Activated naive CD8-positive, alpha-beta T cell (primary cell): ENCODE results near the gene LRP1B.
"Not testable (repeated sequence)": the region's sequence is repeated elsewhere in the genome, so short reads cannot be mapped to it uniquely, and the experiment has no call there.

Experiments
- H3K27ac Mint-ChIP-seq: one replicate; pipeline ENCODE4 v1.8.0; 2021; ENCODE audit warnings: mixed read lengths
- H3K27me3 Mint-ChIP-seq: one replicate; pipeline ENCODE4 v1.8.0; 2021; ENCODE audit warnings: mixed read lengths
- H3K36me3 Mint-ChIP-seq: one replicate; pipeline ENCODE4 v1.8.0; 2021; ENCODE audit warnings: mixed read lengths
- H3K4me1 Mint-ChIP-seq: one replicate; pipeline ENCODE4 v1.8.0; 2021; ENCODE audit warnings: low read depth, mixed read lengths
- H3K4me3 Mint-ChIP-seq: one replicate; pipeline ENCODE4 v1.8.0; 2021; ENCODE audit warnings: mild to moderate bottlenecking, mixed read lengths
- H3K9me3 Mint-ChIP-seq: one replicate; pipeline ENCODE4 v1.8.0; 2021; ENCODE audit warnings: low read depth, mixed read lengths

The LRP1B gene

GRCh38 chr2:141271346-141271745 lies 859.5 kb downstream of the LRP1B start:
- Mint-ChIP-seq H3K4me3 (no peak overlapping the region), H3K27ac (no peak overlapping the region), H3K27me3 (no peaks in the 10 kb centered on the region), H3K36me3 (no peaks in the 10 kb centered on the region), H3K9me3 (peaks cover 23% of the 10 kb centered on the region), H3K4me1 (no peaks in the 10 kb centered on the region)

DNA sequence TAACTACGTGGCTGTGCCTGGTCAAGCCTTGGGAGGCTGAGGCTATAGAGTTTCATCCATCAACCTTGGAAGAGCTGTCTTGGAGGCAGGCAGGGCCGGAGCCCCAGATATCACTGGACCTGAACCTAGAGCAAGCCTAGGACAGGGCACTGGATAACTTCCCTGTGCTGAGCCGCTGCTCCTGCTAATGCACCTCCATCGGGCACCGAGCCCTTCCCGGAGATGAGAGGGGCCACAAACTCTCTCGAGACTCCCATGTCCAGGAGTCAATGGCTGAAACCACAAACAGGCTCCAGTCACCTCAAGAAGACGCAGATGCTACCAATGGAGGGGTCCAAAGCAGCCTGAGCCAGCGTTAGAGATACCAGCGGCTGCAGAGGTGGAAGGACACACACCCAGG lies 866.0 kb downstream of the LRP1B start:
- Mint-ChIP-seq H3K27me3 (no peaks in the 10 kb centered on the region), H3K27ac (no peak overlapping the region), H3K9me3 (peaks cover 13% of the 10 kb centered on the region), H3K36me3 (no peaks in the 10 kb centered on the region), H3K4me1 (no peaks in the 10 kb centered on the region), H3K4me3 (no peak overlapping the region)

DNA sequence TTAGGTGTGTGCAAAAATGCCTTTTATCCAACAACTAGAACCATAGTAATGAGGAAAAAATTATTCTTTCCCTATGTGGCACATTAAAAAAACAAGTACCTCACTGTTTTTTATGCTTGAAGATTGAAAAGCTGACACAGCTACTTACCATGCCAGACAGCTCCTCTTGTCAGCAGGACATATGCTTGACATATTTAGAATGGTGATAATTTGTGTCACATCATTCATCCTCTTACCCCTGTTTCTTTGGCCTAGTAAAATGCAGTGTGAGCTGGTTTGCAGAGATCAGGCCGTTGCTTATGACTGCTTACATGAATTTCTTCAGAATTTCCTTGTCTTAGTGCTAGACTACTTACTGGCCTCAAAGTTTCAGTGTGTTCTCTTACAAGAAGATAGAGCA lies 869.9 kb downstream of the LRP1B start:
- H3K36me3 Mint-ChIP-seq = no peaks in the 10 kb centered on the region
- H3K4me3 Mint-ChIP-seq = no peak overlapping the region
- no peak overlapping the region for H3K27ac Mint-ChIP-seq
- no peaks in the 10 kb centered on the region for H3K27me3 Mint-ChIP-seq
- peaks cover 5% of the 10 kb centered on the region for H3K9me3 Mint-ChIP-seq
- no peaks in the 10 kb centered on the region for H3K4me1 Mint-ChIP-seq

GRCh38 chr2:141259683-141260082 lies 871.1 kb downstream of the LRP1B start:
- H3K4me1 Mint-ChIP-seq = no peaks in the 10 kb centered on the region
- no peaks in the 10 kb centered on the region for H3K27me3 Mint-ChIP-seq
- H3K27ac Mint-ChIP-seq = no peak overlapping the region
- H3K36me3 Mint-ChIP-seq = no peaks in the 10 kb centered on the region
- no peak overlapping the region for H3K4me3 Mint-ChIP-seq
- H3K9me3 Mint-ChIP-seq = peaks cover 5% of the 10 kb centered on the region

- Mint-ChIP-seq H3K9me3 (peaks cover 6% of the 10 kb centered on the region), H3K27ac (no peak overlapping the region), H3K4me1 (no peaks in the 10 kb centered on the region), H3K4me3 (no peak overlapping the region), H3K36me3 (no peaks in the 10 kb centered on the region), H3K27me3 (no peaks in the 10 kb centered on the region)
These were observed 888.8 kb downstream of the LRP1B start for GRCh38 chr2:141242008-141242407.

DNA sequence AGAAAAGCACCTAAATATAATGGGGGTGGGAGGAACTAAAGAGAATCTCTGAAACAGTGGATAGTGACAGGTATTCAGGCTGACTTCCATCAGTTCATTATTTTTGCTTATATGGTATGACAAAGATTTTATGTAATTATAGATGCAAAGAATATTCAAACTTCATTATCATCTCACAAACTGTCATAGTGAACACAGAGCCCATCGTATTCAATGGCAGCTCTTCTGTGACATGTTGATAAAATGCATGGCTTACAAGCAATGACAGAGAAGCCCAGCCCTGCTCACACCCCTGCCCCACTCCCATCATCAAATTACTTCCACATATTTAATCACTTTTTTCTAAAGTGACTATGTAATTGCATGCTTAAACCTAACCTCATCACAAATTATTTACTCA lies 904.3 kb downstream of the LRP1B start:
- Mint-ChIP-seq H3K4me1 (no peaks in the 10 kb centered on the region), H3K27ac (no peak overlapping the region), H3K4me3 (no peak overlapping the region), H3K27me3 (no peaks in the 10 kb centered on the region), H3K9me3 (peaks cover 9% of the 10 kb centered on the region), H3K36me3 (no peaks in the 10 kb centered on the region)

GRCh38 chr2:141207036-141207385 lies 923.8 kb downstream of the LRP1B start:
- Mint-ChIP-seq H3K27ac (no peak overlapping the region), H3K4me1 (no peaks in the 10 kb centered on the region), H3K27me3 (no peaks in the 10 kb centered on the region), H3K9me3 (peaks cover 4% of the 10 kb centered on the region), H3K4me3 (no peak overlapping the region), H3K36me3 (no peaks in the 10 kb centered on the region)

DNA sequence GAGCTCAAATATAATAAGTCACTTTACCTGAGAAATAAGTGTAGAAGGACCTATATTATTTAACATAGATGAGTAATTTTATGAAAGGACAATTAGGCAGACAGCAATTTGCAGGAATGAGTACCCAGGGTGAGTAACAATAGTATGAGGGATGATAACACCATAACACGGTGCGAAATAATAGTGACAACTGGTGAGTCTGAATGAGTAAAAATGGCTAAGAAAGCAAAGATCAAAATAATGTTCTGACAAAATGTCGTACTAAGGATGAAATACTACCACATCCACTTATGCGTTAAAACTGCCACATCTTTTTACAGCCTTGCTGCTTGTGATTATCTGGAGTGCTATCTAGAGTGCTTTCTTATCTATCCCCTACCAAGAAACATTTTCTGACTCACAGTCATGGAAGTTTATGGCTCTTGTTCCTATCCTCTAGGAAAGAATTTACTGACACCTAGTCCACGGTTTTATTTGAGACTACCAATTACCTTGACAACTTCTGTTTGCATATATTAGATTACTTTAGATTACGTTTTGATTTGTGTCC lies 929.7 kb downstream of the LRP1B start:
- no peaks in the 10 kb centered on the region for H3K27me3 Mint-ChIP-seq

GRCh38 chr2:141200191-141200590 lies 930.6 kb downstream of the LRP1B start:
- H3K27ac Mint-ChIP-seq = no peak overlapping the region
- no peaks in the 10 kb centered on the region for H3K4me1 Mint-ChIP-seq
- no peaks in the 10 kb centered on the region for H3K27me3 Mint-ChIP-seq
- no peak overlapping the region for H3K4me3 Mint-ChIP-seq
- H3K36me3 Mint-ChIP-seq = no peaks in the 10 kb centered on the region
- H3K9me3 Mint-ChIP-seq = peaks cover 5% of the 10 kb centered on the region

More for the DNA sequence above, 929.7 kb downstream of the LRP1B start:
- Mint-ChIP-seq H3K27ac (no peak overlapping the region), H3K4me1 (no peaks in the 10 kb centered on the region), H3K4me3 (no peak overlapping the region), H3K9me3 (peaks cover 5% of the 10 kb centered on the region), H3K36me3 (no peaks in the 10 kb centered on the region)

- Mint-ChIP-seq H3K27me3 (no peaks in the 10 kb centered on the region), H3K36me3 (no peaks in the 10 kb centered on the region), H3K9me3 (peaks cover 5% of the 10 kb centered on the region), H3K27ac (no peak overlapping the region), H3K4me1 (no peaks in the 10 kb centered on the region), H3K4me3 (no peak overlapping the region)
These were observed 931.1 kb downstream of the LRP1B start for GRCh38 chr2:141199711-141200110.

- Mint-ChIP-seq H3K9me3 (peaks cover 5% of the 10 kb centered on the region), H3K4me3 (no peak overlapping the region), H3K36me3 (no peaks in the 10 kb centered on the region), H3K27me3 (no peaks in the 10 kb centered on the region), H3K27ac (no peak overlapping the region), H3K4me1 (no peaks in the 10 kb centered on the region)
These were observed 935.7 kb downstream of the LRP1B start for GRCh38 chr2:141195087-141195486.

GRCh38 chr2:141187075-141187439 lies 943.8 kb downstream of the LRP1B start:
- H3K36me3 Mint-ChIP-seq = no peaks in the 10 kb centered on the region
- no peaks in the 10 kb centered on the region for H3K27me3 Mint-ChIP-seq
- H3K4me3 Mint-ChIP-seq = no peak overlapping the region
- peaks cover 5% of the 10 kb centered on the region for H3K9me3 Mint-ChIP-seq
- no peak overlapping the region for H3K27ac Mint-ChIP-seq
- no peaks in the 10 kb centered on the region for H3K4me1 Mint-ChIP-seq

GRCh38 chr2:141186413-141187074 lies 944.3 kb downstream of the LRP1B start:
- H3K27ac Mint-ChIP-seq = no peak overlapping the region
- H3K4me1 Mint-ChIP-seq = no peaks in the 10 kb centered on the region
- no peak overlapping the region for H3K4me3 Mint-ChIP-seq
- H3K36me3 Mint-ChIP-seq = no peaks in the 10 kb centered on the region
- H3K27me3 Mint-ChIP-seq = no peaks in the 10 kb centered on the region
- H3K9me3 Mint-ChIP-seq = peaks cover 5% of the 10 kb centered on the region

DNA sequence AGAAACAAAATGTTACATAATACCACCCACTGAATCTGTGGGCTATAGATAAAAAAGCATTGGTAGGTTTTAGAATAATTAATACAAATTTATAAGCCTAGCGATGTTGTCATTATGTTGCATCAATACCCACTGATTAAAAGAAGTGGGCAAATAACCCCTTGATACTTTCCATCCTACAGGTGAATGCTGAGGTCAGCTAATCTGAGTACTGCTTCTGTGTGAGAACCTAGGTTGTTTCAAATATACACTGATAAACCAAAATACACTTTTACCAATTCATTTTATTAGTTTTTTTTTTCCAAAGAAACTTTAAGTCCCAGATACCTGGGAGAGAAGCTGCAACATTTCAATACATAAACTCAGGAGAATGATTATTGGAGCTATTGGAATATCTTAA lies 948.6 kb downstream of the LRP1B start:
- H3K36me3 Mint-ChIP-seq = no peaks in the 10 kb centered on the region
- no peak overlapping the region for H3K4me3 Mint-ChIP-seq
- H3K4me1 Mint-ChIP-seq = no peaks in the 10 kb centered on the region
- H3K27me3 Mint-ChIP-seq = no peaks in the 10 kb centered on the region
- no peak overlapping the region for H3K27ac Mint-ChIP-seq
- H3K9me3 Mint-ChIP-seq = peaks cover 10% of the 10 kb centered on the region

- H3K36me3 Mint-ChIP-seq, H3K4me3 Mint-ChIP-seq, H3K27me3 Mint-ChIP-seq, H3K4me1 Mint-ChIP-seq, H3K27ac Mint-ChIP-seq: not testable (repeated sequence)
- H3K9me3 Mint-ChIP-seq = peaks cover 15% of the 10 kb centered on the region
These were observed 961.7 kb downstream of the LRP1B start for GRCh38 chr2:141169117-141169516.

GRCh38 chr2:141162314-141162713 lies 968.5 kb downstream of the LRP1B start:
- Mint-ChIP-seq H3K36me3 (no peaks in the 10 kb centered on the region), H3K27me3 (no peaks in the 10 kb centered on the region), H3K9me3 (peaks cover 7% of the 10 kb centered on the region), H3K27ac (no peak overlapping the region), H3K4me1 (no peaks in the 10 kb centered on the region), H3K4me3 (no peak overlapping the region)
